Activated naive CD4-positive, alpha-beta T cell treated with anti-CD3 and anti-CD28 coated beads, Interleukin-2, amount 50 U/mL, for 24 hours (primary cell): ENCODE data around the gene ESPNL.

Experiments
- H3K27ac Mint-ChIP-seq: one replicate; pipeline ENCODE4 v1.8.0; 2021; ENCODE audit warnings: mild to moderate bottlenecking, mixed read lengths
- H3K27me3 Mint-ChIP-seq: one replicate; pipeline ENCODE4 v1.8.0; 2021; ENCODE audit warnings: mixed read lengths
- H3K36me3 Mint-ChIP-seq: one replicate; pipeline ENCODE4 v1.8.0; 2021; ENCODE audit warnings: mixed read lengths
- H3K4me1 Mint-ChIP-seq: one replicate; pipeline ENCODE4 v1.8.0; 2021; ENCODE audit warnings: mixed read lengths
- H3K4me3 Mint-ChIP-seq: one replicate; pipeline ENCODE4 v1.8.0; 2021; ENCODE audit warnings: mild to moderate bottlenecking, mixed read lengths
- H3K9me3 Mint-ChIP-seq: one replicate; pipeline ENCODE4 v1.8.0; 2021; ENCODE audit warnings: mixed read lengths

The ESPNL gene

GRCh38 chr2:238134393-238134785 lies 34.2 kb downstream of the ESPNL start:
- no peaks in the 10 kb centered on the region for H3K4me1 Mint-ChIP-seq
- H3K27me3 Mint-ChIP-seq = no peaks in the 10 kb centered on the region
- no peak overlapping the region for H3K27ac Mint-ChIP-seq
- H3K9me3 Mint-ChIP-seq = no peaks in the 10 kb centered on the region
- no peaks in the 10 kb centered on the region for H3K36me3 Mint-ChIP-seq
- no peak overlapping the region for H3K4me3 Mint-ChIP-seq

GRCh38 chr2:238135601-238136150 lies 35.5 kb downstream of the ESPNL start:
- no peak overlapping the region for H3K27ac Mint-ChIP-seq
- H3K27me3 Mint-ChIP-seq = no peaks in the 10 kb centered on the region
- no peaks in the 10 kb centered on the region for H3K9me3 Mint-ChIP-seq
- H3K4me3 Mint-ChIP-seq = no peak overlapping the region
- no peaks in the 10 kb centered on the region for H3K4me1 Mint-ChIP-seq
- H3K36me3 Mint-ChIP-seq = no peaks in the 10 kb centered on the region

- Mint-ChIP-seq H3K27ac (no peak overlapping the region), H3K4me1 (peaks cover 7% of the 10 kb centered on the region), H3K36me3 (no peaks in the 10 kb centered on the region), H3K4me3 (no peak overlapping the region), H3K9me3 (no peaks in the 10 kb centered on the region), H3K27me3 (no peaks in the 10 kb centered on the region)
Measured at GRCh38 chr2:238136820-238137537, 36.8 kb downstream of the ESPNL start.

- no peak overlapping the region for H3K4me3 Mint-ChIP-seq
- peaks cover 8% of the 10 kb centered on the region for H3K4me1 Mint-ChIP-seq
- H3K36me3 Mint-ChIP-seq = no peaks in the 10 kb centered on the region
- no peaks in the 10 kb centered on the region for H3K9me3 Mint-ChIP-seq
- no peaks in the 10 kb centered on the region for H3K27me3 Mint-ChIP-seq
- H3K27ac Mint-ChIP-seq = no peak overlapping the region
Measured at GRCh38 chr2:238137885-238138284, 37.7 kb downstream of the ESPNL start.

- H3K27me3 Mint-ChIP-seq = no peaks in the 10 kb centered on the region
- no peaks in the 10 kb centered on the region for H3K9me3 Mint-ChIP-seq
- no peak within 1 kb of the TSS for H3K4me3 Mint-ChIP-seq
- no peaks in the 10 kb centered on the region for H3K36me3 Mint-ChIP-seq
- H3K27ac Mint-ChIP-seq = no peak within 1 kb of the TSS
- H3K4me1 Mint-ChIP-seq = peaks cover 8% of the 10 kb centered on the region
Measured at GRCh38 chr2:238138331-238139195, 38.4 kb downstream of the ESPNL start, which contains the start of gene KLHL30. Gene KLHL30, plus strand, starts transcription at chr2:238138668. Its CDS starts 2,087 bp downstream, at chr2:238140755.

DNA sequence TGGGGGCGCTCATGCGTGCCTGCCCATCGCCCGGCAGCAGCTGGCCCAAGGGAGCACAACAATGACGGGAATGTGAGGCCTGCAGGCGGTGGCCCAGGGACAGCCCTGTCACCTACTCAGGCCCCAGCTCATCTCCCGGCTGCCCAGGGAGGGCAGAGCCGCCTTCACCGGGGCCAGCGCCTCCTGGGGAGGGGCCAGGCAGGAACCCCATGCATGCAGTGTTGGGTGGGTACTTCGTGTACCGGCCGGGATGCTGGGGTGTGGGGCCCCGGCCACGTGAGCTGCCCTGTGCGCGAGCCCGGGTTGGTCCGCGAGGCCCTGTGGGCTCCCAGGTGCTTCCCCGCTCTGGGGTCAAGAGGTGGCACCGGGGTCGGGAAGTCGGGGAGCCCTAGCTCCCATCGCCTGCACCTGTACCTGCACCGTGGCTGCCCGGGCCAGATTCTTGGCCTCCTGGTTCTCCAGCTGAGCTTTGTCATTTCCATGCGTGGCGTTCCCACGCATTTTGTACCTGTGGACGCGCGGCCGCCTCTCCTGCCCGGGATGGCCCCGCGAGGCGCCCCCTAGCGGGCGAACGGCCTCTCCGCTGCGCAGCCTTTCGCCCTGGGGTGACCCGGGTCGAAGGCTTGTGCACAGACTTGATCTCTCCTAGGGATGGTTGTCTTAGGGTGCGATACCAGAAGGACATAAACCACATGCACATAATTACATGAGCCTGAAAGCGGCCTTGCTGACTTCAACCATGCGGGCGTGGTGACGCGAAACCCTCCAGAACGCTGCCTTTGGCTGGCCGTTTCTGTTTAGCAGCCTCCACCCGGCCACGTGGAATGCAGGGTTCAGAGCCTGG lies 39.3 kb downstream of the ESPNL start:
- H3K4me3 Mint-ChIP-seq = no peak overlapping the region

DNA sequence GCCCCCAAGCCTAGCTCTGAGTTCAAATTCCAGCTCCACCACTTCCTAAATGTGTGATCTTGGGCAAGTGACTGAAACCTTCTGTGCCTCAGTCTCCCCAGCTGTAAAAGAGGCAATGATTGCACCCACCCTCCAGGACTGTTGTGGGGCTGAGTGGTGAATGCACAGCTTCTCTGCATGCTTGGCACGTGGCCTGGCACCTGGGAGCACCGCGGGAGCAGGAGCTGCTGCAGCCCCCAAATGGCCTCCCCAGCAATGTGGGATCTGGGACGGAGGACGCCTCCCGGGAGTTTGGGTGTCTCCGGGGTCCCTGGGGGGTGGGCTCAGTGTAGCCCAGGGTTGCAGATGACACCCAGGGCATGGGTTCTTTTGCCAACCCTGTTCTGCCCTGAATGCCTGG lies 39.9 kb downstream of the ESPNL start:
- Mint-ChIP-seq H3K27me3 (no peaks in the 10 kb centered on the region), H3K27ac (no peak overlapping the region), H3K4me1 (peaks cover 8% of the 10 kb centered on the region), H3K36me3 (no peaks in the 10 kb centered on the region), H3K9me3 (no peaks in the 10 kb centered on the region), H3K4me3 (no peak overlapping the region)

More for the DNA sequence above, 39.3 kb downstream of the ESPNL start:
- Mint-ChIP-seq H3K4me1 (peaks cover 8% of the 10 kb centered on the region), H3K27me3 (no peaks in the 10 kb centered on the region), H3K9me3 (no peaks in the 10 kb centered on the region), H3K27ac (no peak overlapping the region), H3K36me3 (no peaks in the 10 kb centered on the region)

DNA sequence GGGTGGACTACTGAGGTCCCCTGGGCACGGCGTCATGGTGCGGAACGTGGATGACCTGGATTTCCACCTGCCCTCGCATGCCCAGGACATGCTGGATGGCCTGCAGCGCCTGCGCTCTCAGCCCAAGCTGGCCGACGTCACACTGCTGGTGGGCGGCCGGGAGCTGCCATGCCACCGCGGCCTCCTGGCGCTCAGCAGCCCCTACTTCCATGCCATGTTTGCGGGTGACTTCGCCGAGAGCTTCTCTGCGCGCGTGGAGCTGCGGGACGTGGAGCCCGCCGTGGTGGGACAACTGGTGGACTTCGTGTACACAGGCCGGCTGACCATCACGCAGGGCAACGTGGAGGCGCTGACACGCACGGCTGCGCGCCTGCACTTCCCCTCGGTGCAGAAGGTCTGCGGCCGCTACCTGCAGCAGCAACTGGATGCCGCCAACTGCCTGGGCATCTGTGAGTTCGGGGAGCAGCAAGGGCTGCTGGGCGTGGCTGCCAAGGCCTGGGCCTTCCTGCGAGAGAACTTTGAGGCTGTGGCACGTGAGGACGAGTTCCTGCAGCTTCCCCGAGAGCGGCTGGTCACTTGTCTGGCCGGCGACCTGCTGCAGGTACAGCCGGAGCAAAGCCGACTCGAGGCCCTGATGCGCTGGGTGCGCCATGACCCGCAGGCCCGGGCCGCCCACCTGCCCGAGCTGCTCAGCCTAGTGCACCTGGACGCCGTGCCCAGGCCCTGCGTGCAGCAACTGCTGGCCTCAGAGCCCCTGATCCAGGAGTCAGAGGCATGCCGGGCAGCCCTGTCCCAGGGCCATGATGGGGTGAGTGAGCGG lies 40.8 kb downstream of the ESPNL start:
- no peaks in the 10 kb centered on the region for H3K27me3 Mint-ChIP-seq
- no peak overlapping the region for H3K27ac Mint-ChIP-seq
- H3K4me1 Mint-ChIP-seq = peaks cover 8% of the 10 kb centered on the region
- no peak overlapping the region for H3K4me3 Mint-ChIP-seq
- H3K36me3 Mint-ChIP-seq = no peaks in the 10 kb centered on the region
- no peaks in the 10 kb centered on the region for H3K9me3 Mint-ChIP-seq

DNA sequence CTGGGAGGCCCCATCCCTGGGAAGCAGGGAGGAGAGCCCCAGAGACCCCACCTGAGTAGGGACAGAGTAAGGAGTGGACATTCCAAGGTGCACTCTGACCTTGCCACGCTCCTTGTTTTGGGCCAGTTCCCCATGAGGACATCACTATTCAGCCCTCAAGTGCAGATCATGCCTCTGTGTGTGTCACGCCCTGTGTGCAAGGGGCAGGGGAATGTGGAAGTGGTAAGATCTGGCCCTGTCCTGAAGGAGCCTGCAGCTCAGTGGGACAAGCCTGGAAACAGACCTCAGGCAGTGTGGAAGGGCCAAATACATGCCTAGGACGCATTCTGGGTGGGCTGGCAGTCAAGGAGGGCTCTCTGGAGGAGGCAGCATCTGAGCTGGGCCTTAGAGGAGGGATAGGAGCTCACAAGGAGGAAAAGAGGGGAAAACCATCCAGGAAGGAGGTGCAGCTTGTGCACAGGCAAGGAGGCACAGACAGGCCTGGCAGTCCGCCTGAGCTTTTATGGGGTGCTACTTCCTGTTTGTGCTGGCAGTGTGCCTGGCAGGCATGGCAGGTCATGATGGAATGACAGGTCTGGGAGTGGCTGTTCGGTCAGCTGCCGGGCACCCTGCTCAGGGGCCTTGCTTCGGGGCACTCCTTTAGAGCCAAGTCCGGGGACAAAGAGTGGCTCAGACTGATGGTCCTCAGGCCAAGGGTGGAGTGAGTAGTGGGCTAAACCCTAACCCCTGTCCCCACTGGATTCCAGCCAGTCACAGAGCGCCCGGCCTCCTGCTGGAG lies 41.6 kb downstream of the ESPNL start:
- H3K36me3 Mint-ChIP-seq = no peaks in the 10 kb centered on the region
- H3K27me3 Mint-ChIP-seq = no peaks in the 10 kb centered on the region
- peaks cover 8% of the 10 kb centered on the region for H3K4me1 Mint-ChIP-seq
- H3K27ac Mint-ChIP-seq = no peak overlapping the region
- no peak overlapping the region for H3K4me3 Mint-ChIP-seq
- H3K9me3 Mint-ChIP-seq = no peaks in the 10 kb centered on the region

GRCh38 chr2:238142382-238143205 lies 42.5 kb downstream of the ESPNL start:
- peaks cover 8% of the 10 kb centered on the region for H3K4me1 Mint-ChIP-seq
- no peaks in the 10 kb centered on the region for H3K27me3 Mint-ChIP-seq
- H3K9me3 Mint-ChIP-seq = no peaks in the 10 kb centered on the region
- H3K4me3 Mint-ChIP-seq = no peak overlapping the region
- H3K27ac Mint-ChIP-seq = no peak overlapping the region
- no peaks in the 10 kb centered on the region for H3K36me3 Mint-ChIP-seq

GRCh38 chr2:238143239-238143951 lies 43.3 kb downstream of the ESPNL start:
- no peak overlapping the region for H3K27ac Mint-ChIP-seq
- H3K36me3 Mint-ChIP-seq = no peaks in the 10 kb centered on the region
- no peaks in the 10 kb centered on the region for H3K9me3 Mint-ChIP-seq
- H3K4me1 Mint-ChIP-seq = peaks cover 8% of the 10 kb centered on the region
- no peak overlapping the region for H3K4me3 Mint-ChIP-seq
- no peaks in the 10 kb centered on the region for H3K27me3 Mint-ChIP-seq

DNA sequence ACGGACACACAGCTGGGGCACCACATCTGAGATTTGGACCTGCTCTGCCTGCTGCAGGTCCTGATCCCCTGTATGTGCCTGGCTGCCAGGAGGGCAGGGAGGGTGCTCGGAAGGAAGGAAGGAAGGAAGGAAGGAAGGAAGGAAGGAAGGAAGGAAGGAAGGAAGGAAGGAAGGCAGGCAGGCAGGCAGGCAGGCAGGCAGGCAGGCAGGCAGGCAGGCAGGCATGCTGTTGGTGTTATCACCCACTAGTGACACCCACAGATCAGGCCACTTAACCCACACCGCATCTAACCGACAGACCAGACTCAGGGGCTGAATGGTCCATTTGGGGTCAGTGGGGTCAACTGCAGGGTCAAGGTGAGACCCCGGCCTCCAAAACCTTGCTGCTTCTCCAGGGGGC lies 44.1 kb downstream of the ESPNL start:
- H3K36me3 Mint-ChIP-seq = no peaks in the 10 kb centered on the region
- H3K4me1 Mint-ChIP-seq = peaks cover 8% of the 10 kb centered on the region

GRCh38 chr2:238145046-238145445 lies 44.9 kb downstream of the ESPNL start:
- peaks cover 8% of the 10 kb centered on the region for H3K4me1 Mint-ChIP-seq
- H3K36me3 Mint-ChIP-seq = no peaks in the 10 kb centered on the region
- H3K27me3 Mint-ChIP-seq = no peaks in the 10 kb centered on the region
- no peak overlapping the region for H3K27ac Mint-ChIP-seq
- H3K9me3 Mint-ChIP-seq = no peaks in the 10 kb centered on the region
- no peak overlapping the region for H3K4me3 Mint-ChIP-seq

More for the DNA sequence above, 44.1 kb downstream of the ESPNL start:
- Mint-ChIP-seq H3K27ac (no peak overlapping the region), H3K9me3 (no peaks in the 10 kb centered on the region), H3K27me3 (no peaks in the 10 kb centered on the region), H3K4me3 (no peak overlapping the region)
